NCI-H510A treated with DMSO at 0.1 percent for 48 hours (cell line): ENCODE results near the gene PSD2.
A peak's percentile ranks its signal among the peaks of the same experiment; 100 is the strongest.

Experiments used
- DNase-seq: peaks from one replicate; lab custom pipeline; 2025; lab: John Stamatoyannopoulos, UW

The PSD2 gene

DNA sequence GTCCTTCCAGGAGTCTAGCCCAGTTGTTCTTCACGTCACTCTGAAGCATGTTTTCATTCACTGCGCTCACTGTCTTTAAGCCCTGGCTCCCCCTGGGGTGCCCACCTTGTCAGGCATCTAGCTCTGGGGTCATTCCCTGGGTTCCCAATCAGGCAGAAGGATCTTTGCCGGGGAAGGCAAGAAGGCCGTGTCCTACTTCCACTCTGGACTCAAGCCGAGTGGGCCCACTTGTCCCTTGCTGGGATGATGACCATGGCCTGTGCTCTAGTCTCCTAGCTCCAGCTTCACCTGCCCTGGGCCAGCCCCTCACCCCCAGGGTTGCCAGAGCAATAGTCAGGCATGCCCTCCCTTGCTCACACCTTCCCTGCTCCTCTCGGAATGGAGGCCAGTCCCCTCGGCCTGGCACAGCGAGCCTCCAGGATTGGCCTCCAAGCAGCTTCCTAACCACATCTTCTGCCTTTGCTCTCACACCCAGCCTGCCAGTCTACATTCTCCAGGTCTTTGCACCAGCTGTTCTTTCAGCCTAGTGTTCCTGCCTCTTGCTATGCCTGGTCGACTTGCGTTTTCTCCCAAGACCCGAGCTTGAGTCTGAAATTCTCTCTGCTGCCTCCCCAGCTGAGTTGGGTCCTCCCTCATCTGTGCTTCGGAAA lies 32.2 kb upstream of the PSD2 start:
- no peak for DNase-seq

DNA sequence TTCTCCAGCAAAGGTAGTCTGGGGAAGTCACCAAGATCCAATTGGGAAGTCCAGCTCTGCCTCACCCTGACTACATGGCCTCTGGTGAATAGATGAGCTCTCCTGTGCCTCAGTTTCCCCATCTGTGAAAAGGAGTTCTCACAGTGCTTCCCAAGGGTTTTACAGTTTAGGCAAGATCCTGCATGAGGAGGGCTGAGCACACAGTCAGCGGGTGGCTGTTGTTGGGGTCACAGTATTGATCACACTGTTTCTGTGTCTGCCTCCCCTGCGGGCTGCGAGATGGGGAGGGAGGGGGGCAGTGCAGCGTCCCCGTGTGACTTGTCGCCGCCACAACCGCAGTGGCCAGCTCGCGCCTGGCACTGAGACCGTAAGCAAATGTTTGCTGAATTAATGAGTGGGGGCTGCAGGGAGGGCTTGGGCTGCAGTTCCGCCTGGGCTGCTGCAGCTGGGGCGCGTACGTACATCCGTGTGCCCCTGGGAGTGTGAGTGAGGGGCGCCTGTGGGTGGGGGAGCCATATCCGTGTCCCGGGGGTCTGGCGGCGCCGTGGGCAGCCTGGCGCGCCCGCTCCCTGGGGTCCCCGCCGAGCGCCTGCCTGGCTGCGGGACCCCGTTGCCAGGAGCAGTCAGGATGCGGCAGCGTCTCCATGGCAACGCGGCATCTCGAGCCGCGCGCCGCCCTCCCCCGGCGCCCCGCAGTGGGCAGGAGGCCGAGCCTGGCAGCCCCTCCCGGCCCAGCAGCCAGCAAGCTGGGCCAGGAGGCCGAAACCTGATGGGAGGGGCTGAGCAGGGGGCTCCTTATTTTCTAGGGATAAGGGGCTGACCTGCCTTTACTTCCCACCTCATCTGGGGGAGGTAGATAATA lies 31.4 kb upstream of the PSD2 start:
- DNase-seq = no peak

DNA sequence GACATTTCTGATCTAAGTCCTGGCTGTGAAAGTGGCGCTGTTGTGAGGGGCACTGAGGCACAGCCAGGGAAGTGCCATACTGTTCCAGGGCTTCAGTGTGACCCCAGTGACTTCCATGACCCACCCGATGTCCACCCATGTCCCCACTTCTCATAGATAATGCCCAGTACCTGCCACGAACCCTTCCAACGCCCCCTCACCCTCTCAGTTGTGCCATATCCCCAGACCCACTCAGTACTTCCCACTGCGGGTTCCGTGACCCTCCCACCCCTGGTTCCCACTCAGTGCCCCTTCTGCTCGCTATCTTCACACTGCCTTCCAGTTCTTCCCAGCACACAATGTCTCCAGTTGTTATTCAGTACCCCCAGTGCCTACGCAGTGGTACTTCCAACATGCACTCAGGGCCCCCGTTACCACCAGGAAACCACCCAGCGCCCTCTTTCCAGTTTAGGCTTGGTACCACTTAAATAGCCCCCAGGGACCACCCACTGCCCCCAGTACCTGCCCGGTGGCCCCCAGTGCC lies 30.7 kb upstream of the PSD2 start:
- DNase-seq = no peak

DNA sequence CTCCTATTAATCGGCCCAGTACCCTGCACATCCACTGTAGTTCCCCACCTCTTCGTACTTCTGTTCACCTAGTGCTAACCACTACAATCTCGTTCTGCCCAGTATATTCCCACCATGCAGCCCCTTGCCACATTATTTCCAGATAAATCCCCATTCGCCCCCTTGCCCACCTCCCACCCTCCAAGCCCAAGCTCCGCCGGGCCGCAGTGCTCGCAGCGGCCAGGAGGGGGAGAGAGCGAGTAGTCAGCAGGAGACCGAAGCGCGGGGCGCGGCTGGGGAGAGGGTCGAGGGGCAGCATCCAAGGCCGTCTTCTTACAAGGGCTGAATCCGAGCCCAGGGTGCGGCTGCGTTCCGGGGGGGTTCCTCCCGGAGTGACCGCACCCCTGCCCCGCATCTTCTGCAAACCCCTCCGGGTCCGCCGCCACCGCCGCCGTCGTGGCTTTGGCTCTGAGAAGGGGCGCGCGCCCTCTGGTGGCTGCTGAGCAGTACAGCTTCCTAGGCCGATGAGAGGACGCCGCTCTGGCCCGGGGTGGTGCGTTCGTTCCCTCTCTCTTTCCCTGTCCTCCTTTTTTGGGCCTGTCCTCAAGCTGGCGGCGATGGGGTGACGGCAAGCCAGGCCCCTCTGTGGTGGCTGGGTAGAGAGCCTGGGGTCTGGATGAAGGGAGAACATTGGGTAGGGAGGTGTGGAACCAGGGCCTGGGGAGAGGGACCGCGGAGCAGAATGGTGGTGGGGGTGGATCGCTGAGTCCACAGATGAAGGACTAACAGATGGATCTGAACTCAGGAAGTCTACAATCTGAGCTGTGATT lies 30.0 kb upstream of the PSD2 start:
- DNase-seq = peak; percentile 60

DNA sequence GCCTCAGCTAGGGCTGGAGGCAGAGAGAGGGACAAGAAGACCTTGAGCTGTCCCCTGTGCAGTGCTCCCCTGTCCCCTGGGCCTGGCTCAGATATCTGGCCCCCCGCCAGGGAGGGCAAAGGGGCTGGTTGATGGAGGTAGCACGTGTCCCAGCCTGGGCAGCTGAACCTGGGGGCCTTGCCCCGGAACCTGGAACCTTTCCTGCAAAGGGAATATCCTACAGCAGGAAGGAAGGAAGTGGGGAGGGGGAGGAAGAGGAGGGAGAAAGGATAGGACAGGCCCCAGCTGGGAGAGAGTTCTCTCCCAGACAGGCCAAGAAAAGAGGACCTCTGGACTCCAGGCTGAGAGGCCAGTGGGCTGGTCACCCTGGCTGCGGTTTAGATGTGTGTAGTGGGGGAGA lies 27.6 kb upstream of the PSD2 start:
- DNase-seq = no peak

DNA sequence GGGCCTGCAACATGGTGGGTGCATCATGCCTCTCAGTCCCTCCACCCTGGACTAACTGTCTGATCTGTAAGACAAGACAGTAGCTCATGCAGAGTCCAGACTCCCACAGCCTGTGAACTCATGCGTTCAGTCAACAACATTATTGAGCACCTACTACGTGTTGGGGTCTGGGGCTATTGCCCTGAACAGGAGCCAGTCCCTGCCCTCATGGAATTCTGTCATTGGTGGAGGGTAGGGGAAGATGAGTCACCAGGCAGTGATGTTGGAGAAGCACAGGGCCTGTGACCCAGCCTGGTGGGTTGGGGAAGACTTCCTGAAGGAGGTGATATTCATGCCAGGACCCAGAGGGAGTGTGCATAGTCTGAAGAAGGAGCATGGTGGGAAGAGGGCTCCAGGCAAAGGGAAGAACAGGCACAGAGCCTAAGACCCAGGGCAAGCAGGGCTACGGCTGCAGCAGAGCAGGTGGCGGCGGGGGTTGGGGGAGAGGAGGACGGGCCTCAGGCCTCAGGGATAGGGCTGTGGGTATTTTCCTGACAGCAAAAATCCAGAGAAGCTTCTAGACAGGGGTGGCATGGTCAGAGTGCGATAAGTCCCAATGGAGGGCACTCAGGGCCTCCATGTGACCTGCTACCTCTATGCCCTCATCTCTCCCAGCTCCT lies 26.7 kb upstream of the PSD2 start:
- no peak for DNase-seq

DNA sequence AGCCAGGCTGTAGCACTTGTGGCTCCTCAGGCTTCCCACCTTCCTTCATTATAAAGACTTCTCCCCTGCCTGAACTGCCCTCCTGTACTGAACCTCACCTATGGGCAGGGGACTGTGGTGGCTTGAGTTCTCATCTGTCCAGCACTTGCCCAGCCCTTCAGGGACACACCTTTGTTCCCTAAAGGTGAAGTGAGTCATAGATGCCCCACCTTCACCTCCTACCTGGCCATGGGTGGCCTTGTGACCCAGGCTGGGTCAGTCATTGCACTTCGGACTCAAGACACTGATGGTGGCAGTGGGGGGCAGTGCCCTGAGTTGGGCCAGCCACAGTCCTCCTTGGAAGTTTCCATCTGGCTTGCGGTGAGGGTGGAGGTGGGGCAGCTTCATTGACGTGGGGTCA lies 26.1 kb upstream of the PSD2 start:
- DNase-seq = no peak

DNA sequence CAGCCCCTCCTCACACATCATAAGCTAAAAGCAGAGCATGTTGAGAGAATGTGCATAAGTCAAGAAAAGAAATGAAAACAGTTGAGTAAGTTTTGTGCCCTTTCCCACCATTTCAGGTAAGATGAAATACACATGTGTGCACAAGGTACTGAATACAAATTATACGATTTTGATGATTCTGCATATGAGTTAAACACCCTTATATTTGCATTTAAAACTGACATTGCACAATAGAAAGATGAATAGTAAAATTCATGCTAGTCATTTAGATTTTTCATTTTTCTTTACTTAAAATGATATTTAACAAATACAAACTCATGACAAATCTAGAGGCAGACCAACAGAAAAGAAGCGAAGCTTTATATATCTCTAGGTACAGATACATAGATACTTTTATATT lies 24.9 kb upstream of the PSD2 start:
- DNase-seq = no peak

DNA sequence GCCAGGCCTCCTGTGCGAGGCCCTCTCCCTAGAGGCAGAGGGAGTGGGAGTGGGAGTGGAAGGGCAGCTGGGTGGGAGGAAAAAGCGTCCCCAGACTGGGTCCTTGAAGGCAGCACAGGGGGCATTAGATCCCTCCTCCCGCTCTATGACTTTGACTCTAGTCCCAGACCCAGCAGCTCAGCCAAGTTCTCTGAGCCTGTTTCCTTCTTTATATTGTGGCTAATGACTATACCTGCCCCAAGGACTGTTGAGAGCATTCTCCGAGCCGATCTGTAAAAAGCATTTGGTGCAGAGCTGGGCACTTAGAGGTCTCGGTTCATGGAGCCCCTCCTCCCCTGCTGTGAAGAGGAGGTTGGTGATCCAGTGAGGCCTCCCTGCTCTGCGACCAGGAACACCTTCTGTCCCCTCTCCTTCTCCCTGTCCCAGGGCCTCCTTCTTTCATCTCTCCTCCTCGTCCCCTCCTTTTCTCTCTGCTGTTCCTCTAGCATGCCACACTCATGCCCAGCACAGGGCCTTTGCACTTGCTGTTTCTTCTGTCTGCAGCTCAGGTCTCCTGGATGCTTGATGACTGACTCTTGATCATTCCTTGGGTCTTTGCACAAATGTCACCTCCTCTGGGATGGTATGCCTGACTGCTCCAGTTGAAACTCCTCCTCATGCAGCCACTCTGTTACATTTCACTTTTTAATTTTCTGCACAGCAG lies 23.4 kb upstream of the PSD2 start:
- no peak for DNase-seq

DNA sequence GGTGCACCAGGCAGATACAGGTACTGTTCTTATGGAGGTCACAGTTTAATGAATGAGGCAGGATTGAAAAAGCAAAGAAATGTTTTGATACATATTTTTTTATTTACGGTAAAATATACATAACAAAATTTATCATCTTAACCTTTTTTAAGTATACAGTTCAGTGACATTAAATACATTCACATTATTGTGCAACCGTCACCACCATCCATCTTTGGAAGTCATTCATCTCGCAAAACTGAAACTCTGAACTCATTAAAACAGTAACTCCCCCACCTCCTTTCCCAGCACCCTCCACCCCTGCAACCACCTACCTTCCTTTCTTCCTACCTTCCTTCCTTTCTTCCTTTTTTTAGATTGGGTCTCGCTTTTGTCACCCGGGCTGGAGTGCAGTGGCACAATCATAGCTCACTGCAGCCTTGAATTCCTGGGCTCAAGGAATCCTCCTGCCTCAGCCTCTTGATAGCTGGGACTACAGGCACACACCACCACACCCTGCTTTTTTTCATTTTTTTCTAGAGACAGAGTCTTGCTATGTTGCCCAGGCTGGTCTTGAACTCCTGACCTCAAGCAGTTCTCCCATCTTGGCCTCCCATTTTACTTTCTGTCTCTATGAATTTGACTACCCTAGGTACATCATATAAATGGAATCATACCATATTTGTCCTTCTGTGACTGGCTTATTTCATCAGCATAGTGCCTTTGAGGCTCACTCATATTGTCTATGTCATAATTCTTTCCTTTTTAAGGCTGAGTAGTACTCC lies 22.5 kb upstream of the PSD2 start:
- no peak for DNase-seq

DNA sequence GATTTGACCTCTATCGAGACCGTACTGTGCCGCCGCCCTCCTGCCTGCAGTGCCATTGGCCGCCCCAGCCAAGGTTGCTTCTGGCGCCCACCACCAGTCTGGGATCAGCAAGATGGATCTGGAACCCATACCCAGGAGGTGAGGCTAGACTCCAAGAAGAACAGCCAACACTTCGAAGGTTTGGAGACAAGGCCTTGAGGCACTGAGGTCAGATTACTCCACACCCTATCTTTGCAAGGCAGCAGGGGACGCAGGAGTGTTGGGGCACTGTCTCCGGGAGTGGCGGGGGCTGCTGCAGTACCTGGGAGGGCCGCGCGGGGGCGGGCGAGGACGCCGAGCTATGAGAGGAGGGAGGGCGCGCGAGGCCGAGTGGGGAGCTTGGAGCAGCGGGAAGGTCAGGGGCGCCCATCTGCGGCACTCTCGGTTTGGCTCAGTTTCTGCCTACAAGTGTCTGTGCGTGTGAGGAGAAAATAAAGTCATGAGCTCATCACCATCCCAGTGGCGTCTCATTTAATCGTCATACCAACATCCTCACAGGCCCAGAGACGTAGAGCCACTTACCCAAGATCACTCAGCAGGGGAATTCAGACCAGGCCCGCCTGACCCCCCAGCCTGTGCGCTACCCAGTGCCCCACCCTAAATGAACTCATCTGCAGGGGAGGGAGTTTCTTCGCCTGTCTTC lies 20.5 kb upstream of the PSD2 start:
- DNase-seq = peak; percentile 18

DNA sequence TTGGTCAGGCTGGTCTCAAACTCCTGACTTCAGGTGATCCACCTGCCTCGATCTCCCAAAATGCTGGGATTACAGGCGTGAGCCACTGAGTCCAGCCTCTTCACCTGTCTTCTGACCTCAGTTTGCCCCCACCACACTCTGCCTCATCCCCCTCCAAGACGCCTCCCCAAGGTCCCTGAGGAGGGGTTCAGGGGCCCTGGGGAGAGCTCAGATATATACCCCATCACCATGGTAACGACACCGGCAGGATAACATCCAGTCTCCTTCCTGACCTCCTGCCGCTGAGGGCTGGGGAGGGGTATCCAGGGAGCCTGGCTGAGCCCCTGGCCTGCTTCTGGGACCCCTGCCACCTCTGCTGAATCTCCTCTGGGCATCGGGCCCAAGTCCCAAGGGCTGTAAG lies 19.7 kb upstream of the PSD2 start:
- DNase-seq = no peak

DNA sequence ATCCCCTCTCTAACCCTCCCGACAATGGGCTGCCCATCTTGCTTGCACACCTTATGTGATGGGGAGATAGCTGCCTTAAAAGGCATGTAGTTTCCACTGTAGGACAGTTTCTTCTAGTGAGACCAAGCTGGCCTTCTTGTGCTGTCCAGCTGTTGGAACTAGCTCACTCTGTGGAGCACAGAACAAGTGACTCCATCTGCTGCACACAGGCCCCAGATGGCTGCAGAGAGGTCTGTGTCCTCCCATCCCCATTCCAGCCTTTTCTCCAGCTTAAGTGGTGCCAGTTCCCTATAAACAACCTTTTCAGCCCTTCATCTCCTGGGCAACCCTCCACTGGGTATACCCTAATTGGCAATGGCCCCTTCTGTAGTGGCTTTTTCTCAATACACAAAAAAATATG lies 18.7 kb upstream of the PSD2 start:
- no peak for DNase-seq

DNA sequence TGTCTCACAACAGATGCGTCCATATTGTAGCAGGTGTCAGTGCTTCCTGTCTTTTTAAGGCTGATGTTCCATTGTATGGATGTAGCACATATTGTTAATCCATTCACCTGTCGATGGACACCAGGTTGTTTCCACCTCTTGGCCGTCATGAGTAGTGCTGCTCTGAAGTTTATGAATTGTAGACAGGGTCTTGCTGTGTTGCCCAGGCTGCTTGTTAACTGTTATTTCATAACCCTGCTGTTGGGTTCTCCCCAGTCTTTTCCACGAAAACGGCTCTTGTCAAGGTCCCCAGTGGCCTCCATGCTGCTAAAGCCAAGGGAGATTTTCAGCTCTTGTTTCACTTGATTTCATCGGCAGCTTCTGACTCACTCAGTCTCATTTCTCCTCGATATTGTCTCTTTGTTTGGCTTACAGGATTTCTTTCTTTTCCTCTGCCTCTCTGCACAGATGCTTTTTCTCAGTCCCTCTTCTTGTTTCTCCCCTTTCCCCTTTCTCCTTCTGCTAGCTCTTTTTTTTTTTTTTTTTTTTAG lies 12.1 kb upstream of the PSD2 start:
- no peak for DNase-seq

DNA sequence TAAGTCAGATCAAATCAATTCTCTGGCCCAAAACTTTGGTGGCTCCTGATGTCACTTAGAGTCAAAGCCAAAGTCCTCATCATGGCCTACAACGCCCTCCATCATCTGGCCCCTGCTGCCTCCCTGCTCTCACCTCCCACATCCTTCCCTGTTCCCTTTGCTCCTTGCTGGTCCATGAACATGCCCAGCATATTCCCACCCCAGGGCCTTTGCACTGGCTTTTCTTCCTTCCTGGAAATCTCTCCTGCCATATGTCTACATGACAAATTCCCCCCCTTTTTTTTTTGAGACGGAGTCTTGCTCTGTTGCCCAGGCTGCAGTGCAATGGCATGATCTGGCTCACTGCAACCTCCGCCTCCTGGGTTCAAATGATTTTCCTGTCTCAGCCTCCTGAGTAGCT lies 11.1 kb upstream of the PSD2 start:
- no peak for DNase-seq

DNA sequence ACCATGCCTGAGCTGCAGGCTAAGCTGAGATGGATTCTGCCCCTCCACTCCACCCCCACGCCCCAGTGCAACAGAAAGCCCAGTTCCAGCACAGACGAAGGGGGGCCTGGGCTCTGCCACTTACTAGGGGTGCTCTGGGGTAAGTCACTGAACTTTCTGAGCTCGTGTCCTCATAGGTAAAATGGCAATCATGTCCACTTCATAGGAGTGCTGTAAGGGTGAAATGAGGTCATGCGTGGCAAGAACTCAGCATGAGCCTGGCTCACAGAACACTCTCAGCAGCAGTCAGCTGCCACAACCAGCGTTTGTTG lies 8.4 kb upstream of the PSD2 start:
- DNase-seq = no peak

DNA sequence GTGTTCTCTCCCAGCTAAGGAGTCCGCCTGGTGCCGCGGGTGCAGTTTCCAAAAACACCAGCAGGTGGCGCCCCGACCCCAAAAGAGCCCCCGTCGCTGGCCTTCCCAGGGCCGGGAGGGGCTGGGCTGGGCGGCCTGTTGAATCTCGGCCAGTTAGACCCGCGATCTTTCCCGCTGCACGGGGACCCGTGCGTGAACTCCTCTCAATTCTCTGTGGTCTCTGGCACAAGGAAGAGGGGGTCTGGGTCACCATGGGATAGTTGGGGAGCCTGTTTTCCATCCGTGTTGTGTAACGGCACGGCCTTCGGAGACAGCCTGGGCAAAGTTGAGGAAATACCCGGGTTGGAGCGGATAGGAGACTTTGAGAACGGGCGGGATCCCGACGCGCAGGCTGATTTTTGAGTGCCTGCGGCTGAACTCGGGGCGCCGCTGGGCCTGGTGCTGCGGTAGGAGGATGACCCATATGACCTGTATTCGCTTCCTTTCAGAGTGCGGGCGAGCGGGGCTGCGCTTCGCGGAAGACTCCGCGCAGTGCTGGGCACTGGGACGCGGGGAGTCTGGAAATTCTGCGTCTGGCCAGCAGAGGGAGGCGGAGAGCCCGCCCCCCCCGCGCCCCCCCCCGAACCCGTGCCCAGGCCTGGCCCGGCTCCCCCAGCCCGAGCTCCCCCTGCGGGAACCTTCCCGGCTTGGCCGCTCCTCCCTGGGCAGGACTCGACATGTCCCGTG lies 7.9 kb upstream of the PSD2 start:
- peak; percentile 49 for DNase-seq

DNA sequence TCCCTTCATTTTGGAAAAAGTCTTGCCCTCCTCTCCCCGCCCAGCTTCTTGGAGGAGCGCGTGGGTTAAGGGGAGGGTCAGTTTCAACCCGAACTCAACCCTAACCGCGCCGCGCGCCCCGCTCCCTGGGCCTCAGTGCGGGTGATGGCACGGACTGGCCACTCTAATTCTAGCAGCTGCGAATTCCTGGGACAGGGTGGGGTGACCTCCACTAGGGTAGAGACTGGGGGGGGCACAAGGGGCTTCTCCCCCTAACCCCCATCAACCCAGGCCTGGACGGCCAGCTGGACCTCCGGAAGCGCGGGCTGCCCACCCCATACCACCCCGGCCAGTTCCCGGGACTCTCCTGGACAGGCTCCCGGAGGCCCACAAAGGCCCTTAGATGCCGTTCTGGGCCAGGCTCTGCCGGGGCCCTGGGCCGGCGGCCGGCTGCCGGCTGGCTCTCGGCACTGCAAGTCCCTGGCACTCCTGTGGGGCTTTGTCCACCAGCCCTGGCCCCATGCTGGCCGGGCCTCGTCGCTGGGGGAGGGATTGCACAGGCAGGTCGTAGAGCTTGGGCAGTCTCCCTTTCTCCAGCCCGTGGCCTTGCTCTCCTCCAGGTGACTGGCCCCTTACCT lies 7.2 kb upstream of the PSD2 start:
- DNase-seq = no peak
